Stimulated activated CD8-positive, alpha-beta memory T cell treated with anti-CD3 and anti-CD28 coated beads, Interleukin-15, amount 100 ng/mL, for 24 hours (primary cell): ENCODE measurements around the gene CDKN2AIP.

Source experiments
- DNase-seq: peaks from one replicate; pipeline ENCODE4 v3.0.0-alpha.2; 2020; ENCODE audit warnings: low read depth

Gene CDKN2AIP

DNA sequence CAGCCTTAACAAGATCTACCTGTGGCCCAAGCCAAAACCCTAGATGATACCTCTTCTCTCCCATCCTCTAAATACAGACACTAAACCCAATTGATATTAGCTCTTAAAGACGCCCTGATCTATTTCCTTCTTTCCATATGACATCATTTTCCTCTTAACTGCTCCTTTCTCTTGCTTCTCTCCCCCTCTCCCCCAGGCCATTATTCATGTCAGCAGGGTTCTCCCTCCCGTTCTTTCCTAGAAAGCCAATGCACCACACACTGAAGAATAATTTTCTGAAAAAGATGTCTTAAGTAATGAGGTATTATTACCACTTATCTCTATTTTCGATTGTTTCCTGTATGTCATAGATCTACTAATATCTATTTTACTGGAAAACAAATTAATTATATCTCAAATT lies 50.7 kb downstream of the CDKN2AIP start:
- DNase-seq = no peak
